Endothelial cell of umbilical vein (primary cell): Measurements from ENCODE around the gene MYL5. TPM values are rescaled to one million over a fixed set of nuclear protein-coding genes. Genes with fewer than 3 reads are reported as not detected.
A peak's percentile ranks its signal among the peaks of the same experiment; 100 is the strongest.

Experiments
- BruUV-seq: library from RNA; stranded (reverse); fragments of 400-500 nt; replicated peaks from 2 replicates; lab custom pipeline; 2021; lab: Mats Ljungman, UMichigan
- CTCF ChIA-PET: fragments of 300-600, 350-600 bp; sonication (Branson Sonifier 250); formaldehyde crosslinking; loops from one replicate; lab custom pipeline; 2021; ENCODE audit warnings: antibody characterized with exemption, inconsistent platforms; lab: Charles Lee
- POLR2A ChIA-PET: fragments of 300-600, 350-600 bp; sonication (Branson Sonifier 250); formaldehyde crosslinking; loops from one replicate; lab custom pipeline; 2021; ENCODE audit warnings: antibody characterized with exemption, inconsistent platforms; lab: Charles Lee
- DNase-seq: peaks from one replicate; pipeline ENCODE4 v3.0.0-alpha.2; 2011; ENCODE audit warnings: low read depth, low spot score
- FAIRE-seq: peaks from 2 replicates; lab custom pipeline; 2011; peaks lifted over from hg19 to GRCh38; lab: Jason Lieb, UNC
- H2AFZ ChIP-seq: 2 replicates; pipeline ENCODE4 v1.6.0; 2012; ENCODE audit warnings: low read depth, low read length, control low read depth, inconsistent platforms
- H3K27ac ChIP-seq: 2 replicates; pipeline ENCODE4 v1.5.1; 2011; ENCODE audit warnings: low read depth, mild to moderate bottlenecking, control low read depth, low read length, moderate library complexity; ENCODE audit not compliant: insufficient read depth
- H3K27me3 ChIP-seq, 2 experiments: 2 replicates each; pipeline versions ENCODE4 v1.6.0 to v1.6.1; 2011; ENCODE audit warnings: low read length in 2 of 2, mixed read lengths in 1 of 2; ENCODE audit not compliant: control insufficient read depth in 2 of 2, insufficient read depth in 2 of 2
- H3K36me3 ChIP-seq, 2 experiments: 2 replicates in 1 of 2; 3 replicates in 1 of 2; pipeline ENCODE4 v1.5.1; 2011; ENCODE audit warnings: low read length in 2 of 2, mild to moderate bottlenecking in 1 of 2, moderate library complexity in 1 of 2; ENCODE audit not compliant: control insufficient read depth in 2 of 2, insufficient read depth in 2 of 2; ENCODE audit errors: extremely low read depth in 1 of 2
- H3K4me1 ChIP-seq: 3 replicates; pipeline ENCODE4 v1.5.1; 2011; ENCODE audit warnings: mild to moderate bottlenecking, low read length; ENCODE audit not compliant: control insufficient read depth, insufficient read depth; ENCODE audit errors: extremely low read depth
- H3K4me2 ChIP-seq: 2 replicates; pipeline ENCODE4 v1.6.1; 2011; ENCODE audit warnings: low read length, control low read depth, mixed read lengths; ENCODE audit not compliant: insufficient read depth
- H3K4me3 ChIP-seq, 3 experiments: fragments of 200-600 bp in 1 of 3; sonication (generic), shearing (Covaris generic) in 1 of 3; replicated peaks in 1 of 3; 2 replicates each; pipeline ENCODE4 v1.5.1; 2011 to 2016; ENCODE audit warnings: control low read depth in 3 of 3, low read length in 3 of 3, mild to moderate bottlenecking in 2 of 3, inconsistent platforms in 1 of 3, low read depth in 1 of 3, moderate library complexity in 1 of 3; ENCODE audit not compliant: insufficient read depth in 1 of 3
- H3K79me2 ChIP-seq: 2 replicates; pipeline ENCODE4 v1.6.0; 2012; ENCODE audit warnings: low read length, inconsistent platforms; ENCODE audit not compliant: control insufficient read depth, insufficient read depth
- H3K9ac ChIP-seq: replicated peaks from 2 replicates; pipeline ENCODE3; 2011; ENCODE audit warnings: low read length, control low read depth; ENCODE audit not compliant: insufficient read depth; ENCODE audit errors: extremely low read depth
- H3K9me1 ChIP-seq: replicated peaks from 3 replicates; pipeline ENCODE4 v1.6.0; 2011; ENCODE audit warnings: mild to moderate bottlenecking, low read length; ENCODE audit not compliant: control insufficient read depth, insufficient read depth; ENCODE audit errors: extremely low read depth
- H3K9me3 ChIP-seq: replicated peaks from 2 replicates; pipeline ENCODE4 v1.5.1; 2012; ENCODE audit warnings: low read length, inconsistent platforms; ENCODE audit not compliant: control insufficient read depth, insufficient read depth
- H4K20me1 ChIP-seq: replicated peaks from 2 replicates; pipeline ENCODE3; 2011; ENCODE audit warnings: mild to moderate bottlenecking, low read length; ENCODE audit not compliant: control insufficient read depth, insufficient read depth; ENCODE audit errors: extremely low read depth
- EZH2 ChIP-seq: IDR thresholded peaks from 2 replicates; pipeline ENCODE4 v1.6.1; 2012; ENCODE audit warnings: borderline replicate concordance, low read depth, mild to moderate bottlenecking, moderate library complexity, low read length, inconsistent platforms; ENCODE audit not compliant: severe bottlenecking
- FOS ChIP-seq: IDR thresholded peaks from 2 replicates; pipeline ENCODE4 v1.6.1; 2011; ENCODE audit warnings: mild to moderate bottlenecking, low read length, moderate library complexity, borderline replicate concordance; ENCODE audit not compliant: insufficient read depth
- GATA2 ChIP-seq: IDR thresholded peaks from 2 replicates; pipeline ENCODE4 v1.7.0; 2011; ENCODE audit warnings: low read depth, mild to moderate bottlenecking, moderate library complexity, mixed read lengths, low read length; ENCODE audit not compliant: insufficient read length, insufficient read depth
- JUN ChIP-seq: IDR thresholded peaks from 2 replicates; pipeline ENCODE4 v1.6.1; 2011; ENCODE audit warnings: borderline replicate concordance, low read depth; ENCODE audit not compliant: insufficient read length, insufficient read depth
- MAX ChIP-seq: IDR thresholded peaks from 2 replicates; pipeline ENCODE4 v1.6.1; 2011; ENCODE audit not compliant: insufficient read depth, insufficient read length
- MYC ChIP-seq: IDR thresholded peaks from one replicate; pipeline ENCODE4 v1.6.1; 2011; ENCODE audit warnings: mild to moderate bottlenecking, low read depth, low read length
- POLR2A ChIP-seq: IDR thresholded peaks from 2 replicates; pipeline ENCODE4 v1.6.1; 2012; ENCODE audit warnings: low read depth, mild to moderate bottlenecking, control low read depth, low read length
- POLR2AphosphoS5 ChIP-seq: IDR thresholded peaks from 2 replicates; pipeline ENCODE4 v1.6.1; 2012; ENCODE audit warnings: low read depth, mild to moderate bottlenecking, control low read depth, low read length, moderate library complexity; ENCODE audit not compliant: insufficient read depth
- dilution Hi-C: fragments of 300-500 bp; cut with MboI; formaldehyde crosslinking; loops from one replicate; pipeline ENCODE4 v1.15.0; 2019; ENCODE audit warnings: low sequenced_read_pairs; ENCODE audit not compliant: extremely low pct_ligation_motif_present
- intact Hi-C: fragments of 100-400 bp; cut with micrococcal nuclease; formaldehyde crosslinking; loops from one replicate; pipeline ENCODE4 v1.10.0; 2022
- polyA plus RNA-seq, 4 experiments: library from polyadenylated mRNA; depleted of rRNA in 3 of 4; stranded (reverse) in 3 of 4; unstranded in 1 of 4; fragments of >200 nt; gene quantifications; 2 replicates each; pipeline versions ENCODE4 v1.2.1 to v1.2.3, GENCODE V29; 2011 to 2012; ENCODE audit warnings: missing spikeins in 1 of 4
- total RNA-seq: library from RNA; stranded (reverse); gene quantifications from 2 replicates; pipeline ENCODE4 v1.2.3, GENCODE V29; 2021
- TF ChIP-seq, protein P1 (sequence below), 2 donors: IDR thresholded peaks; 1 replicate in 1 of 2; 2 replicates in 1 of 2; pipeline ENCODE4 v1.5.1; 2011; ENCODE audit warnings: low read length in 2 of 2, mild to moderate bottlenecking in 2 of 2, moderate library complexity in 2 of 2, control low read depth in 1 of 2, inconsistent platforms in 1 of 2, low read depth in 1 of 2; ENCODE audit not compliant: insufficient read depth in 1 of 2; ENCODE audit errors: extremely low read depth in 1 of 2

MYL5 gene
- total and polyA plus RNA-seq, 2 donors (not counting 3 experiments of a cell fraction or from before 2014, with no cell fraction given) = 12.3 to 13.4 TPM

DNA sequence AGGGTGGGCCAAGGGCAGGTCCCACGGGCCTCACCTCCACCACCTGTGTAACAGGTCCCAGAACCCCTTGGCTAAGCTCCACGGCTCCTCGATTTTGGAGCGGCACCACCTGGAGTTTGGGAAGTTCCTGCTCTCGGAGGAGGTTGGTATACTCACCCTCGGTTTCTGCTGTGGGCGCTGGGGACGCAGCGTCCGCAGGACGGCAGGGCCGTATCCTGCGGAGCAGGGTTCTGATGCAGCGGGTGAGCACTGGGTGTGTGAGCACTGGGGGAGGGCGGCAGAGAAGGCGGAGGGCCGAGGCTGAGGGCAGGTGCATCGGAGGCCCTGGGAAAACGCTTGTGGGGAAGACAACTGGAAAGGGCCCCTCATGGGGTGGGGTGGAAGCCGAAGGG, 11.3 kb upstream of the MYL5 start:
- H3K9ac ChIP-seq = no peak overlapping the region
- peak overlapping the region in 1 of 3 experiments; percentile 38 for H3K4me3 ChIP-seq
- intact Hi-C loops = no loop called here
- TF ChIP-seq POLR2A (no peak), POLR2AphosphoS5 (no peak), FOS (no peak), MAX (no peak), EZH2 (no peak), MYC (no peak), JUN (no peak), GATA2 (no peak)
- TF ChIP-seq, protein P1, sequence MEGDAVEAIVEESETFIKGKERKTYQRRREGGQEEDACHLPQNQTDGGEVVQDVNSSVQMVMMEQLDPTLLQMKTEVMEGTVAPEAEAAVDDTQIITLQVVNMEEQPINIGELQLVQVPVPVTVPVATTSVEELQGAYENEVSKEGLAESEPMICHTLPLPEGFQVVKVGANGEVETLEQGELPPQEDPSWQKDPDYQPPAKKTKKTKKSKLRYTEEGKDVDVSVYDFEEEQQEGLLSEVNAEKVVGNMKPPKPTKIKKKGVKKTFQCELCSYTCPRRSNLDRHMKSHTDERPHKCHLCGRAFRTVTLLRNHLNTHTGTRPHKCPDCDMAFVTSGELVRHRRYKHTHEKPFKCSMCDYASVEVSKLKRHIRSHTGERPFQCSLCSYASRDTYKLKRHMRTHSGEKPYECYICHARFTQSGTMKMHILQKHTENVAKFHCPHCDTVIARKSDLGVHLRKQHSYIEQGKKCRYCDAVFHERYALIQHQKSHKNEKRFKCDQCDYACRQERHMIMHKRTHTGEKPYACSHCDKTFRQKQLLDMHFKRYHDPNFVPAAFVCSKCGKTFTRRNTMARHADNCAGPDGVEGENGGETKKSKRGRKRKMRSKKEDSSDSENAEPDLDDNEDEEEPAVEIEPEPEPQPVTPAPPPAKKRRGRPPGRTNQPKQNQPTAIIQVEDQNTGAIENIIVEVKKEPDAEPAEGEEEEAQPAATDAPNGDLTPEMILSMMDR (IDR thresholded peaks at IDR 0.05; ENCODE audit: extremely low read depth in 1 of 2, insufficient read depth in 1 of 2, low read depth in 1 of 2, low read length in 2 of 2) = no peak
- H3K9me1 ChIP-seq = no peaks in the 10 kb centered on the region
- H3K4me2 ChIP-seq = no peak overlapping the region
- H3K4me1 ChIP-seq = no peaks in the 10 kb centered on the region
- ChIA-PET CTCF (no interaction called here), POLR2A (no interaction called here)
- BruUV-seq = no TSS peak
- H3K79me2 ChIP-seq = no peaks in the 10 kb centered on the region
- FAIRE-seq (no peak), DNase-seq (no peak)
- dilution Hi-C loops = no loop called here
- peaks cover 0 to 5% of the 10 kb centered on the region in 2 experiments for H3K27me3 ChIP-seq
- peak overlapping the region; percentile 84 for H2AFZ ChIP-seq
- H4K20me1 ChIP-seq = no peaks in the 10 kb centered on the region
- no peaks in the 10 kb centered on the region for H3K36me3 ChIP-seq
- no peak overlapping the region for H3K27ac ChIP-seq
- no peaks in the 10 kb centered on the region for H3K9me3 ChIP-seq
